HL-60 (cell line): ENCODE results near the gene WDR70.

Experiments used
- DNase-seq, 2 experiments: peaks; one replicate each; pipeline ENCODE4 v3.0.0-alpha.2; 2010 to 2020; ENCODE audit warnings: low read depth in 1 of 2, low spot score in 1 of 2
- H3K27ac ChIP-seq: fragments of 250-450 bp; sonication (Bioruptor Pico); replicated peaks from 2 replicates; pipeline ENCODE4 v1.5.1; 2020; ENCODE audit warnings: mild to moderate bottlenecking, moderate library complexity
- H3K27me3 ChIP-seq: fragments of 250-450 bp; sonication (Bioruptor Pico); 2 replicates; pipeline ENCODE4 v1.5.1; 2021; ENCODE audit warnings: mild to moderate bottlenecking, moderate library complexity; ENCODE audit not compliant: insufficient read depth, poor library complexity, severe bottlenecking
- H3K4me3 ChIP-seq: replicated peaks from 2 replicates; pipeline ENCODE4 v1.5.1; 2011; ENCODE audit warnings: mild to moderate bottlenecking, control low read depth, low read length; ENCODE audit not compliant: insufficient read depth
- CTCF ChIP-seq: IDR thresholded peaks from one replicate; pipeline ENCODE4 v1.5.1; 2011; ENCODE audit warnings: low read length, control low read depth, inconsistent platforms; ENCODE audit not compliant: insufficient read depth
- GABPA ChIP-seq: IDR thresholded peaks from 2 replicates; pipeline ENCODE4 v1.6.1; 2012; ENCODE audit warnings: low read depth
- POLR2AphosphoS5 ChIP-seq: IDR thresholded peaks from 2 replicates; pipeline ENCODE4 v1.6.1; 2012; ENCODE audit warnings: low read depth
- REST ChIP-seq: IDR thresholded peaks from 2 replicates; pipeline ENCODE4 v1.6.1; 2012; ENCODE audit warnings: low read depth; ENCODE audit not compliant: insufficient replicate concordance
- SPI1 ChIP-seq: IDR thresholded peaks from 2 replicates; pipeline ENCODE4 v1.6.1; 2012; ENCODE audit warnings: low read depth, mild to moderate bottlenecking, borderline replicate concordance

WDR70 gene

DNA sequence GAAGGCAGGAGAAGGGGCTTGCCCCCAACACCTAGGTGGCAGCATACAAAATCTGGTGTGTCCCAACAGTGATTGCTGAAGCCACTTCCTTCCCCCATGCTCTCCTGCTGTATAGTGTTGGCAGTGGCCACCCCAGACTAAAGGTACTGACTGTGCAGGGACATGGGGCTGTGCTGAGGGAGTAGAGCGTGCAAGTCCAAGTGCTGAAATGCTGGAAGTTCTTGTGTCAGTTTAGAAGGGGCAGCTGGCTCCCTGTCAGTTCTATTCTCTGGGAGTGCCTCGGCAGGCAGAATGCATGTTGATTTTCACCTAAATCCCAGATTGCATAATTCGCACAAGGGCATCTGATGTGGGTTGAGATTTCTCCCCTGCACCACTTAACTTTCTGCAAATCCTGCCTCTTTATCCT is 392.1 kb downstream of the WDR70 start:
- Histone ChIP-seq H3K27ac (peak overlapping the region; percentile 11; the same call in 1 of the 2 replicates), H3K27me3 (no peaks in the 10 kb centered on the region), H3K4me3 (no peak overlapping the region)
- TF ChIP-seq REST (no peak), SPI1 (peak; percentile 6; the same call in 1 of the 2 replicates)
- peak in 1 of 2 experiments; percentile 57 for DNase-seq

DNA sequence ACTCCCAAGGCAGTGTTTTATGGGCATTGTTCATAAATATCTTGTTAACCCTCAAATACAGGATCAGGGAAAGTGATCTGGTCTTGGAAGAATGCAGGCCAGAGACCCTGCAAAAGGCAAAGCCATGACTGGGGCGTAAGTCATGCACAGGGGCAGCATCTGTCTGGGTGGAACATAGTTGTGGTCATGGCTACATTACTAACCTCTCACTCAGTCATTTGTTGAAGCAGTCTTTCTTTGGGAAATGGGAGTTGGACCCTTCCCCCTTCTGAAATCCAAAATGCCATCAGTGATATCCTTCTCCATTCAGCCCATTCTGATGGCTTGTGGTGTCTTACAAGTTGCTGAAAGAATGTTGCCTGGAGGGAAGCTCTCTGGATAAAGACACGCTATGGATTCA is 392.6 kb downstream of the WDR70 start:
- Histone ChIP-seq H3K27me3 (no peaks in the 10 kb centered on the region), H3K27ac (peak overlapping the region; percentile 11; the same call in 1 of the 2 replicates), H3K4me3 (no peak overlapping the region)
- DNase-seq: no peak
- TF ChIP-seq POLR2AphosphoS5: no peak
- no peak for TF ChIP-seq SPI1
- no peak for TF ChIP-seq GABPA
- no peak for TF ChIP-seq CTCF
- no peak for TF ChIP-seq REST

- no peak overlapping the region for H3K27ac ChIP-seq
- TF ChIP-seq SPI1 (no peak), GABPA (no peak), POLR2AphosphoS5 (no peak), CTCF (no peak), REST (no peak)
Observed at GRCh38 chr5:37772255-37772654, 393.1 kb downstream of the WDR70 start.

More at GRCh38 chr5:37772255-37772654, 393.1 kb downstream of the WDR70 start:
- H3K27me3 ChIP-seq: no peaks in the 10 kb centered on the region
- no peak for DNase-seq
- no peak overlapping the region for H3K4me3 ChIP-seq
